WTC11 (cell line): ENCODE data around the gene KCNMA1. TPM values are rescaled to one million over a fixed set of nuclear protein-coding genes. Genes with fewer than 3 reads are reported as not detected.

Source experiments
- ATAC-seq: fragments of 200-7000 bp; cut with Tn5 transposase; 2 replicates; pipeline ENCODE4 v1.10.0; 2021; ENCODE audit warnings: mild to moderate bottlenecking, moderate library complexity
- CTCF ChIA-PET: fragments of 300-600 bp; sonication (Branson Sonifier 250); formaldehyde crosslinking; loops from one replicate; lab custom pipeline; 2021; ENCODE audit warnings: antibody characterized with exemption; lab: Charles Lee
- POLR2A ChIA-PET: fragments of 350-600 bp; sonication (Branson Sonifier 250); formaldehyde crosslinking; loops from one replicate; lab custom pipeline; 2021; ENCODE audit warnings: antibody characterized with exemption; lab: Charles Lee
- DNase-seq: peaks from one replicate; pipeline ENCODE4 v3.0.0; 2021; ENCODE audit warnings: low spot score
- H3K27ac Mint-ChIP-seq: 2 replicates; pipeline ENCODE4 v1.8.0; 2021; ENCODE audit warnings: mixed read lengths
- H3K27me3 Mint-ChIP-seq: 2 replicates; pipeline ENCODE4 v1.8.0; 2021; ENCODE audit warnings: low read depth, mild to moderate bottlenecking, moderate library complexity, mixed read lengths
- H3K36me3 Mint-ChIP-seq: 2 replicates; pipeline ENCODE4 v1.8.0; 2021; ENCODE audit warnings: mixed read lengths
- H3K4me1 Mint-ChIP-seq: 2 replicates; pipeline ENCODE4 v1.8.0; 2022; ENCODE audit warnings: mixed read lengths
- H3K4me3 Mint-ChIP-seq: 2 replicates; pipeline ENCODE4 v1.8.0; 2021; ENCODE audit warnings: mild to moderate bottlenecking, moderate library complexity, mixed read lengths
- H3K9me3 Mint-ChIP-seq: 2 replicates; pipeline ENCODE4 v1.8.0; 2021; ENCODE audit warnings: mixed read lengths
- ELF4 ChIP-seq: sonication (generic); formaldehyde crosslinking; IDR thresholded peaks from 2 replicates; pipeline ENCODE4 v1.8.1; 2022; ENCODE audit warnings: low read depth, mild to moderate bottlenecking, moderate library complexity, missing genetic modification reagents
- ESRRA ChIP-seq: sonication (generic); formaldehyde crosslinking; IDR thresholded peaks from 2 replicates; pipeline ENCODE4 v1.8.1; 2022; ENCODE audit warnings: mild to moderate bottlenecking, missing genetic modification reagents, borderline replicate concordance
- ETV6 ChIP-seq: sonication (generic); formaldehyde crosslinking; IDR thresholded peaks from 2 replicates; pipeline ENCODE4 v1.8.1; 2022; ENCODE audit warnings: mild to moderate bottlenecking, missing genetic modification reagents
- FOXK1 ChIP-seq: sonication (generic); formaldehyde crosslinking; IDR thresholded peaks from 2 replicates; pipeline ENCODE4 v1.8.0; 2022; ENCODE audit warnings: mild to moderate bottlenecking, moderate library complexity, missing genetic modification reagents
- FOXP1 ChIP-seq: sonication (generic); formaldehyde crosslinking; IDR thresholded peaks from 2 replicates; pipeline ENCODE4 v1.8.0; 2022; ENCODE audit warnings: missing genetic modification reagents, mild to moderate bottlenecking, moderate library complexity, borderline replicate concordance
- GABPB1 ChIP-seq: sonication (generic); formaldehyde crosslinking; IDR thresholded peaks from 2 replicates; pipeline ENCODE4 v1.8.1; 2023; ENCODE audit warnings: mild to moderate bottlenecking, missing genetic modification reagents
- NFE2L1 ChIP-seq: sonication (generic); formaldehyde crosslinking; IDR thresholded peaks from 2 replicates; pipeline ENCODE4 v1.8.1; 2023; ENCODE audit warnings: missing genetic modification reagents
- NR2C2 ChIP-seq: sonication (generic); formaldehyde crosslinking; IDR thresholded peaks from 2 replicates; pipeline ENCODE4 v1.8.0; 2022; ENCODE audit warnings: mild to moderate bottlenecking, missing genetic modification reagents
- PREB ChIP-seq: sonication (generic); formaldehyde crosslinking; IDR thresholded peaks from 2 replicates; pipeline ENCODE4 v1.8.1; 2022; ENCODE audit warnings: mild to moderate bottlenecking, missing genetic modification reagents, moderate library complexity, borderline replicate concordance
- RELA ChIP-seq: sonication (generic); formaldehyde crosslinking; IDR thresholded peaks from 2 replicates; pipeline ENCODE4 v1.8.1; 2022; ENCODE audit warnings: missing genetic modification reagents, mild to moderate bottlenecking, borderline replicate concordance
- SMAD3 ChIP-seq: sonication (generic); formaldehyde crosslinking; IDR thresholded peaks from 2 replicates; pipeline ENCODE4 v1.8.0; 2022; ENCODE audit warnings: missing genetic modification reagents, mild to moderate bottlenecking, borderline replicate concordance
- TCF7 ChIP-seq: sonication (generic); formaldehyde crosslinking; IDR thresholded peaks from 2 replicates; pipeline ENCODE4 v1.8.0; 2022; ENCODE audit warnings: mild to moderate bottlenecking, low read depth, missing genetic modification reagents, moderate library complexity
- TP53 ChIP-seq: sonication (generic); formaldehyde crosslinking; IDR thresholded peaks from 2 replicates; pipeline ENCODE4 v1.8.1; 2023; ENCODE audit warnings: mild to moderate bottlenecking, missing genetic modification reagents
- ZNF138 ChIP-seq: sonication (generic); formaldehyde crosslinking; conservative IDR thresholded peaks from 2 replicates; pipeline ENCODE4 v1.8.1; 2022; ENCODE audit warnings: mild to moderate bottlenecking, moderate library complexity, missing genetic modification reagents
- ZNF281 ChIP-seq: sonication (generic); formaldehyde crosslinking; IDR thresholded peaks from 2 replicates; pipeline ENCODE4 v1.8.0; 2023; ENCODE audit warnings: mild to moderate bottlenecking, missing genetic modification reagents
- ZNF416 ChIP-seq: fragments of 250-450 bp; sonication (Bioruptor Pico); IDR thresholded peaks from 2 replicates; pipeline ENCODE4 v1.9.0; 2021; ENCODE audit warnings: mild to moderate bottlenecking, inconsistent platforms
- ZNF423 ChIP-seq: fragments of 250-450 bp; sonication (Bioruptor Pico); IDR thresholded peaks from 2 replicates; pipeline ENCODE4 v2.1.2; 2022; ENCODE audit warnings: mild to moderate bottlenecking, moderate library complexity
- ZNF425 ChIP-seq: fragments of 250-450 bp; sonication (Bioruptor Pico); conservative IDR thresholded peaks from 2 replicates; pipeline ENCODE4 v1.9.0; 2021; ENCODE audit warnings: mild to moderate bottlenecking
- ZNF671 ChIP-seq: fragments of 250-450 bp; sonication (Bioruptor Pico); IDR thresholded peaks from 2 replicates; pipeline ENCODE4 v1.8.0; 2021; ENCODE audit warnings: mild to moderate bottlenecking
- total RNA-seq: library from RNA; stranded (reverse); gene quantifications from 3 replicates; pipeline ENCODE4 v1.2.3, GENCODE V29; 2021
- TF ChIP-seq, protein P1 (sequence below): sonication (generic); formaldehyde crosslinking; IDR thresholded peaks from 2 replicates; pipeline ENCODE4 v1.8.1; 2022; ENCODE audit warnings: missing genetic modification reagents, borderline replicate concordance
- TF ChIP-seq, protein P2 (sequence below): sonication (generic); formaldehyde crosslinking; IDR thresholded peaks from 2 replicates; pipeline ENCODE4 v1.8.0; 2023; ENCODE audit warnings: missing genetic modification reagents, mild to moderate bottlenecking, borderline replicate concordance
- TF ChIP-seq, protein P3 (sequence below): fragments of 250-450 bp; sonication (Bioruptor Pico); IDR thresholded peaks from 2 replicates; pipeline ENCODE4 v1.9.0; 2021; ENCODE audit warnings: mild to moderate bottlenecking

KCNMA1 gene
- total RNA-seq, 1 experiment from 2014 or later: 7.3 TPM

DNA sequence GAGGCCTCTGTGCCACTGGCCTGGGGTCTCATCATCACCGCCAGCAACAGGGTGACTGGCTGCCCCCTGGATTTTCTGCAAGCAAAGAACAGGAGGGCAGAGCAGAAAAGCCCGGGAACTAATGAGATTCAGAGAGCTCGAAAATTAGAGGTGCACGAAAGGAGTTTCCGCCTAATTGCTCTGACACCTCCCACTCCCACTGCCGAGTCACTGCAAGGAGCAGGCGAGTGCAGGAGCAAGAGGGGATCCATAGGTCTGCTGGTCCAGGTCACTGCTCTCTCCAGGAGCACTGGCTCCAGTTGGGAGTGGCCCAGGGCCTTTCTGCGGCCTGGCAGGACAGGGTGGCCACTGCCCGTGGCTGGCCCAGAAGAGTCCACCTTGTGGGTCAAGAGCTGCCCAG lies 276.2 kb downstream of the KCNMA1 start (continued):
- TF ChIP-seq ZNF425 (CRISPR knock-in tag) (no peak), ELF4 (CRISPR knock-in tag) (no peak), ZNF423 (CRISPR knock-in tag) (no peak), ZNF671 (CRISPR knock-in tag) (no peak), TCF7 (CRISPR knock-in tag) (no peak)
- TF ChIP-seq, protein P1, sequence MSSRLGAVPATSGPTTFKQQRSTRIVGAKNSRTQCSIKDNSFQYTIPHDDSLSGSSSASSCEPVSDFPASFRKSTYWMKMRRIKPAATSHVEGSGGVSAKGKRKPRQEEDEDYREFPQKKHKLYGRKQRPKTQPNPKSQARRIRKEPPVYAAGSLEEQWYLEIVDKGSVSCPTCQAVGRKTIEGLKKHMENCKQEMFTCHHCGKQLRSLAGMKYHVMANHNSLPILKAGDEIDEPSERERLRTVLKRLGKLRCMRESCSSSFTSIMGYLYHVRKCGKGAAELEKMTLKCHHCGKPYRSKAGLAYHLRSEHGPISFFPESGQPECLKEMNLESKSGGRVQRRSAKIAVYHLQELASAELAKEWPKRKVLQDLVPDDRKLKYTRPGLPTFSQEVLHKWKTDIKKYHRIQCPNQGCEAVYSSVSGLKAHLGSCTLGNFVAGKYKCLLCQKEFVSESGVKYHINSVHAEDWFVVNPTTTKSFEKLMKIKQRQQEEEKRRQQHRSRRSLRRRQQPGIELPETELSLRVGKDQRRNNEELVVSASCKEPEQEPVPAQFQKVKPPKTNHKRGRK (CRISPR knock-in tag): no peak

- Mint-ChIP-seq H3K4me3 (no peak overlapping the region), H3K36me3 (no peaks in the 10 kb centered on the region), H3K4me1 (no peaks in the 10 kb centered on the region), H3K27me3 (no peaks in the 10 kb centered on the region), H3K9me3 (no peaks in the 10 kb centered on the region), H3K27ac (no peak overlapping the region)
- no peak for DNase-seq
- TF ChIP-seq ESRRA (CRISPR knock-in tag): no peak
- no peak for TF ChIP-seq PREB (CRISPR knock-in tag)
- TF ChIP-seq ZNF281: no peak
- TF ChIP-seq ZNF423 (CRISPR knock-in tag): no peak
- TF ChIP-seq, protein P2, sequence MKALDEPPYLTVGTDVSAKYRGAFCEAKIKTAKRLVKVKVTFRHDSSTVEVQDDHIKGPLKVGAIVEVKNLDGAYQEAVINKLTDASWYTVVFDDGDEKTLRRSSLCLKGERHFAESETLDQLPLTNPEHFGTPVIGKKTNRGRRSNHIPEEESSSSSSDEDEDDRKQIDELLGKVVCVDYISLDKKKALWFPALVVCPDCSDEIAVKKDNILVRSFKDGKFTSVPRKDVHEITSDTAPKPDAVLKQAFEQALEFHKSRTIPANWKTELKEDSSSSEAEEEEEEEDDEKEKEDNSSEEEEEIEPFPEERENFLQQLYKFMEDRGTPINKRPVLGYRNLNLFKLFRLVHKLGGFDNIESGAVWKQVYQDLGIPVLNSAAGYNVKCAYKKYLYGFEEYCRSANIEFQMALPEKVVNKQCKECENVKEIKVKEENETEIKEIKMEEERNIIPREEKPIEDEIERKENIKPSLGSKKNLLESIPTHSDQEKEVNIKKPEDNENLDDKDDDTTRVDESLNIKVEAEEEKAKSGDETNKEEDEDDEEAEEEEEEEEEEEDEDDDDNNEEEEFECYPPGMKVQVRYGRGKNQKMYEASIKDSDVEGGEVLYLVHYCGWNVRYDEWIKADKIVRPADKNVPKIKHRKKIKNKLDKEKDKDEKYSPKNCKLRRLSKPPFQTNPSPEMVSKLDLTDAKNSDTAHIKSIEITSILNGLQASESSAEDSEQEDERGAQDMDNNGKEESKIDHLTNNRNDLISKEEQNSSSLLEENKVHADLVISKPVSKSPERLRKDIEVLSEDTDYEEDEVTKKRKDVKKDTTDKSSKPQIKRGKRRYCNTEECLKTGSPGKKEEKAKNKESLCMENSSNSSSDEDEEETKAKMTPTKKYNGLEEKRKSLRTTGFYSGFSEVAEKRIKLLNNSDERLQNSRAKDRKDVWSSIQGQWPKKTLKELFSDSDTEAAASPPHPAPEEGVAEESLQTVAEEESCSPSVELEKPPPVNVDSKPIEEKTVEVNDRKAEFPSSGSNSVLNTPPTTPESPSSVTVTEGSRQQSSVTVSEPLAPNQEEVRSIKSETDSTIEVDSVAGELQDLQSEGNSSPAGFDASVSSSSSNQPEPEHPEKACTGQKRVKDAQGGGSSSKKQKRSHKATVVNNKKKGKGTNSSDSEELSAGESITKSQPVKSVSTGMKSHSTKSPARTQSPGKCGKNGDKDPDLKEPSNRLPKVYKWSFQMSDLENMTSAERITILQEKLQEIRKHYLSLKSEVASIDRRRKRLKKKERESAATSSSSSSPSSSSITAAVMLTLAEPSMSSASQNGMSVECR (CRISPR knock-in tag): no peak
- TF ChIP-seq, protein P3, sequence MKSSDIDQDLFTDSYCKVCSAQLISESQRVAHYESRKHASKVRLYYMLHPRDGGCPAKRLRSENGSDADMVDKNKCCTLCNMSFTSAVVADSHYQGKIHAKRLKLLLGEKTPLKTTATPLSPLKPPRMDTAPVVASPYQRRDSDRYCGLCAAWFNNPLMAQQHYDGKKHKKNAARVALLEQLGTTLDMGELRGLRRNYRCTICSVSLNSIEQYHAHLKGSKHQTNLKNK (CRISPR knock-in tag): no peak
- no peak for TF ChIP-seq ETV6 (CRISPR knock-in tag)
- no peak for TF ChIP-seq GABPB1 (CRISPR knock-in tag)
- TF ChIP-seq FOXK1 (CRISPR knock-in tag): no peak
- TF ChIP-seq NR2C2: no peak
- no peak for TF ChIP-seq SMAD3 (CRISPR knock-in tag)
- no peak for TF ChIP-seq TP53
- TF ChIP-seq ZNF138 (CRISPR knock-in tag): no peak
- no peak for TF ChIP-seq RELA (CRISPR knock-in tag)
- no peak for TF ChIP-seq NFE2L1 (CRISPR knock-in tag)
- no peak for TF ChIP-seq ZNF416
- no peak for TF ChIP-seq FOXP1 (CRISPR knock-in tag)
- no peak for ATAC-seq
- ChIA-PET POLR2A (no interaction called here), CTCF (no interaction called here)
Observed at GRCh38 chr10:77360835-77361234, 276.8 kb downstream of the KCNMA1 start.
